Effector CD8-positive, alpha-beta T cell (primary cell): ENCODE data around the gene ADARB2.

Source experiments
- DNase-seq: peaks from one replicate; lab custom pipeline; 2025; lab: John Stamatoyannopoulos, UW

The ADARB2 gene

DNA sequence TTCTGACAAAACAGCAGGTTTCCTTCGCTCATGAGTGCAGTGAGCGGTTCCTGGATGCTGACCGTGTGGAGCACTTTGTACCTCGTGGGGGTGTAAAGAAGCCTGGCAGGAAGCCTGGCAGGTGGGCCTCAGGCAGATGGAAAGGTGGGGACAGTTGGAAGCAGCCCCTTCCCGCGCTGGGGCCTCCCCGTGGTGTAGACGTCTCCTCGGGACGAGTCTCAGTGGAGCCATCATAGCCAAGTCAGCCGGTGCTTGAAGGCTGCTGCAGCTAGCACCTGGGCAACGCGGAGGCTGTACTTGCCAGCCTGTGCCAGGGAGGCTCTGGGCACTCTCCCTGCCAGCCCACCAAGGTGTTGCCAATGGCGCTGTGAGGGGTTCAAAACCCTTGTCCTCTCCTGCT lies 526.7 kb downstream of the ADARB2 start:
- no peak for DNase-seq

GRCh38 chr10:1209355-1209979 lies 527.9 kb downstream of the ADARB2 start:
- DNase-seq: no peak

DNA sequence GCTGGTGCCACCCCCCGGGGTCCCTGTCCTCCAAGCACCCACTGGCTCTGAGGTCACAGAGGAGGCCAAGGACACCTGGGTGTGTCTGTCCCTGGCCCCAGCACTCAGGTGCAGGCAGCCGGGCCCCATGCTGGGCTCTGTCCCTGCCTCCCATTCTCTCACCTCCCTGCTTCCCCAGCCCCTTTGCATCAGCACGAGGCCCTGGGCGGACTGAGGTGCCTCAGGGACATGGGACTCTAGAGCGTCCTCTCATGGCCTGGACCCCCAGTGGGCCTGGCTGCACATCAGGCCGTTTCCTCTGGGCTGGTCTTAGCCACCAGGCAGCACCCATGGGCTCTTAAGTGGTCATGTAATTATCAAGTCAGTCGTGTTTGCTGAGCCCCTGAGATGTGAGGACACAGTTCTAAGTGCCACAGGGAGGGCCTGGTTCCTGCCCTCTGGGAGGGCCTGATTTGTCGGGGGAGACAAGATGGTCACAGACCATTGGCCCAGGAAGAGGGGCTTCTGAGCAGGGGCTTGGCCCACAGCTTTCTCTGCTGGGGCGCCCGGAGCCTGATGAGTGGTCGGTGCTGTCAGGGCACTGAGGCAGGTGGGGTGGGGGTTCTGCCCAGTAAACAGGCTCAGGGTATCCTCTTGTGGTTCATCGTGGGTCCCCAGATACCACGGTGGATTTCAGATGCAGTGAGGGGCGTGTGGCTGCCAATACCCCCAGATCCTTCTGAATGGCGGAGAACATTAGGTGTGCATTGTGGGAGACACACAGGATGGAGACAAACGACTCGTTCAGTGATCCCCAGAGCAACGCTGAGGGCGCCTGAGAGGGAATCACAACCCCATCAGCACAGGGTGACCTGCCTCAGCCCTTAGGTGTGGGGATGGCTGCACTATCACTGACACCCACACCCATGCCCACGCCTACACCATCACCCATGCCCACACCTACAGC lies 528.7 kb downstream of the ADARB2 start:
- no peak for DNase-seq

DNA sequence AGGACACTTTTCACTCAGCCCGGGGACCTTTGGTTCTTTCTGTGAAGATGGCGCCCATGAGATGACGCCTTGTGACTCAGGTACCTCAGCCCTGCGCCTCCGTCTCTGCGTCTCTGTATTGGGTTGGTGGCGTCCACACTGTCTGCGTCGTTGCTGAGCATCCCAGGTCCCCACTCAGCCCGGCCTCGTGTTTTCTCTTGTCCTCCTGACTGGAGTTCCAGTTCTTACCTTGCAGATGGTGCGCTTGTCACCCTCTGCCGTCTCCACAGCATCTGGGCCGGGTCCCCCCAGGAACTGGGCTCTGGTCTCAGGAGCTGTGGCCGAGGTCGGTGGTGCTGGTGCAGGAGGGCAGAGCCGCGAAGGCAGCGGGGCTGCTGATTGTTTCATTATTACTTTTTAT lies 530.7 kb downstream of the ADARB2 start:
- DNase-seq: no peak

- DNase-seq: no peak
Measured at GRCh38 chr10:1206101-1206500, 531.2 kb downstream of the ADARB2 start.

DNA sequence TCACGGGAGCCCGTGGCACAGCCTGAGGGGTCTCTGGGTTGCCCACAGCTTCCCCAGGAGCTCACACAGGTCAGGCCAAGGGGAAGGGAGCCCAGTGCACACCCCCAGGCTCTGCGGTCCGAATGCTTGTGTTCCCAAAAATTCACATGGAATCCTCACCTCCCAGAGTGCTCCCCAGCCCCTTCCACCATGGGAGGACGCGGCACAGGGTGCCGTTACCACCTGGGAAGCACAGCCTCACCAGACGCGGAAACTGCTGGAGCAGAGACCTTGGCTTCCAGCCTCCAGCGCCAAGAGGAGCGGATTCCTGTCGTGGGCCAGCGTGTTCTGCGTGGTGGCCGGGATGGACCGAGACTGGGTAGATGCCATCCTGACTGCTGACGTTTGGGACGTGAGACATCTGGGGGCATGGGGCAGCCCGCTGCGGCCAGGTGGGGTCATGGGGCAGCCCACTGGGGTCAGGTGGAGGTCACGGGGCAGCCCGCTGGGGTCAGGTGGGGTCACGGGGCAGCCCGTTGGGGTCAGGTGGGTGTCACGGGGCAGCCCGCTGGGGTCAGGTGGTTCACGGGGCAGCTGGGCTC lies 531.8 kb downstream of the ADARB2 start:
- no peak for DNase-seq

GRCh38 chr10:1204434-1205326 lies 532.6 kb downstream of the ADARB2 start:
- no peak for DNase-seq

DNA sequence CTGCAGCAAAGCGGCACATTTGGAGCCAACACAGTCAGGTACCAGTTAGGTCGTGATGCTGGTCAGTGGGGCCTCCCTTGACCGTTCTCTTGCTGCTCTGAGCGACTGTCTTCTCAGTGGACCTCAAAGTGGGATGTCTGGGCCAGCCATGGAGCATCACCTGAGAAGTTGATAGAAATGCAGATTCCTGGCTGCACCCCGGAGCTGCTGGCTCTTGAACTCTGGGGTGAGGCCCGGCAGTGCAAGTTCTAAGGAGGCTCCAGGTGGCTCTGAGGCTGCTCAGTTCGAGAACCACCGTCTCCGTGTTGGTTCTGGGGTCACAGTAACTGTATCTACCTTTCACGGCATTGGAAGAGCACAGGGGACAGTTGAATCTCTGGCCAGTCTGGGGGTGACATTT lies 533.6 kb downstream of the ADARB2 start:
- no peak for DNase-seq

DNA sequence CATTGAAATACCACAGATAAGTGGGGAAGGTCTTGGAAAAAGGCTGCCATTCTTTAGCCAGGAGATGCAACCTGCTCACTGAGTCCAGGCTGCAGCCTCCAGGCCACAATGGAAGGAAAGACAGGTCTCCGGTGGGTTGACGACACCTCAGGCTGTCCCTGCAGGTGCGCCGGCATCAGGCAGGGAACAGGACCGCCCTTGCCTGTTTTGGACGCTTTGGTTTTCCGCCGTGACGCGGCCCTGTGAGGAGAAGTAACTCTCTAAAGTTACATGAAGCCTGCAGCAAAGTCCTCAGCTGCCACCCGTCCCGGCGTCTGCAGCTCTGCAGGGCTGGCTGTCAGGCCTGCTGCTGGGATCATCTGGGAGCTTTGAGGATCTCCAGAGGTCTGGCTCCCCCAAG lies 534.1 kb downstream of the ADARB2 start:
- no peak for DNase-seq

DNA sequence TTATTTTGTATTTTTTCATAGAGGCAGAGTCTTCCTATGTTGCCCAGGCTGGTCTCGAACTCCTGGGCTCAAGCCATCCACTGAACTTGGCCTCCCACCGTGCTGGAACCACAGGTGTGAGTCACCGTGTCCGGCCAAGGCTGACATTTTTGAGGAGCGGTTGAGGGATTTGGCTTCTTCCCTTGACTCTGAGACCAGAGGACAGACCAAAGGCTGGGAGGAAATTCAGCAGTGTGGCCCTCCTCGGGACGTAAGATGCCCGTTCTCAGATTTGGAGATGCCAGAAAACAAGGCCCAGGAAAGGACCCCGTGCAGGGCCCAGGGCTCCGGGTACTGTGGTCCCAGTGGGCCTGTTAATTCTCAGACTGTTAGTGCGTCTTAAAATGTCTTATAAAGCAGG lies 535.0 kb downstream of the ADARB2 start:
- no peak for DNase-seq

- DNase-seq: no peak
Measured at GRCh38 chr10:1200866-1201807, 536.2 kb downstream of the ADARB2 start.

DNA sequence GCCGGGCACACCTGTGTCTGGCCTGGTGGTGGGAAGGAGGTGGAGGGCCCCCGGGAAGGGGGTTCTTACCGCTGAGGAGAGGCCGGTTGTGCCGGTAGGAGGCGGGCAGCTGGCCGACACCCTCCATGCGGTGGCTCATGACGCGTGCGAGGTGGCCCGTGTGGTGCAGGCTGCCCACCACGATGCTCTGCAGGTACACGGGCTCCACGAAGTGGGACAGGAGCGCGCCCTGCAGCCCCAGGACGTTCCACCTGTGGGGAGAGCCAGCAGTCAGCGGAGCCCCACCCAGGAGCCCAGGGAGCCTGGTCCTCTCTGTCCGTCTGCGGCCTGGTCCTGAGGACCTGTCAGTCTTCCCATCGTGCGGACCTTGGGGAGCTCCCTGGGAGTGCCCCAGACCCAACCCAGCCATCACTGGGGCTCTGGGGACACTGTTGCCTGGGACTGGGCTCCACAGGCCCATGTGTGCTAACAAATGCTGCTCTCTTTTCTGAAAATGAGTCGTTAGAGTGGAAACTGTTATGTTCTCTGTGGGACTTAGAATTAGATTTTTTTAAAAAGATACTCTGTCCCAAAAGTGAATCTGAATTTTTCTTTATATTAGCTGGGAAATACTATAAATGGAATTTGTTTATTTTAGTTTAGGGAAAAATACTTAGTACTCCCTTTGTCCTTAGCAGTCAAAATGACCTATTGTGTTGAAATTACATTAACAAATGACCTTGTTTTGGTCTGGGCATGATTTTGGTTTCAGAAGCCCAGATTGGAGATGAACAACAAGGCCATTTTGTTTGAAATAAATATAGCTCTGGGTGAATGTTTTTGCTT lies 537.2 kb downstream of the ADARB2 start:
- DNase-seq: no peak

DNA sequence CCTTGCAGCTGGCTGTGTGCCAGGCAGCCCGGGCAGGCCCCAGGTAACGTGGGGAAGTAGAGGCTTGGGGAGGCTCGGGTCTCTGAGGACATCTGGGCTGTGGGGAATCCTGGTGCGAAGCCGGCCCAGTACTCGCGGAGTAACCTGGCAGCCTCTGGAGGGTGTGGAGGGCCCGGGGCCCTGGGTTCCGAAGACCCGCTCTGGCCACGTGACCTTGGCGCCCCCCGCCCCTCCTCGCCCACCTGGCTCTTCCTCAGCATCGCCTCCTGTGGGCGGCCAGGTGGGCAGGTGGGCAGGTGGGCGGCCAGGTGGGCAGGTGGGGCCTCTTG lies 538.0 kb downstream of the ADARB2 start:
- DNase-seq: no peak

DNA sequence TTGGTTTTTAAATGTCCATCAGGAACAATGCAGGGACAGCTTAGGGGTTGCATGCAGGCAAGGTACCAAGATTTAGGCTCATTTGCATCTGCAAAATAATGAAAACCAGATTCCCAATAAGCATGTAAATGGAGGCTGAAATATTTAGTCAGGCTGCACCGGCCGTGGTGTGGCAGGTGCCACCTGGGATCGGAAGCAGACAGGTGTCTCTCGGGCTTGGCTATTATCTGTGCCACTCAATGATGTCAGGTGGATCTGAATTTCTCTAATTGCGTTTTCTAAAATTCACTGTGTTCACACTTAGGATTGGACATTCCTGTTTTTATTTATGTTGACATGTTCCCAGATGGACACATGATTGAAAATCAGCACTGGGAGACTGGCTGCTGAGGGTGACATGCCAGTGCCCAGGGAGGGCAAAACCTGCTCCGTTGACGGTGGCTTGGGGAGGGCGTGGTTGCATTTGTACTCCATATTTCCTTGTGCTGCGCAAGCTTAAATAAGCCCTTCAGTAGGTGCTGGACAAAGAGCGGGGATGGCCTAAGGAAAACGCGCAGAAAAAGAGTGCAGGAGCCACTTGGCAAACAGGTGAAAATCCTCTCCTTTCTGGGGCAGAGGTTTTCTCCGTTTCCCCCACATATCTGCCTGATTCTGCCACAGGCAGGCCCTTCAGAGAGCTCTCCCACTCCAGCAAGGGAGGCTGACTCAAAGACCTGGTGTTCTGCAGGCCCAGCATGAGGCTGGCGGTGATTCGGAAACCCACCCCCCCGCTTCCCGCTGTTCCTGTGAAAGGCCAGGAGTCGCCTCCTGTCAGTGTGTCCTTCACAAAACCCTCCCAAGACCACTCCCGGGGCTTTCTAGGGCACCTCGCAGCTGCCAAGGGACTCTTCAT lies 538.6 kb downstream of the ADARB2 start:
- no peak for DNase-seq

DNA sequence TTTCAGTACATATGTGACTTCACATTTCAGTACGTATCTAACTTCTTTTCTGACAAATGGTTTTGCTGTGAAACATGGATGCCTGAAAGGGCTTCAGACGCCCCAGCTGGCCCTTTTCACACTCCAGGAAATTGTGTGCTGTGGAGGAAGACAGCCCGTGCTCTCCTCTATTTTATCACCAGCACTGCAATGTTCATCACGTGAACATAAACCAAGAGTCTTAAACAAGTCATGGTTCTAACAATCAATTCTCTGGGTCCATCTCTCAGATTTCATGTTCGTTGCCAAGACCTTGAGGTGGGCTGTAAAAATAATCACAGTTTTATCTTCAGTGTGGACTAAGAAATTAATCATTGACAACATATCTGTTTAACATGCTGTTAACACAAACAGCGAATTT lies 539.9 kb downstream of the ADARB2 start:
- no peak for DNase-seq

- no peak for DNase-seq
Measured at GRCh38 chr10:1196656-1197055, 540.7 kb downstream of the ADARB2 start.

DNA sequence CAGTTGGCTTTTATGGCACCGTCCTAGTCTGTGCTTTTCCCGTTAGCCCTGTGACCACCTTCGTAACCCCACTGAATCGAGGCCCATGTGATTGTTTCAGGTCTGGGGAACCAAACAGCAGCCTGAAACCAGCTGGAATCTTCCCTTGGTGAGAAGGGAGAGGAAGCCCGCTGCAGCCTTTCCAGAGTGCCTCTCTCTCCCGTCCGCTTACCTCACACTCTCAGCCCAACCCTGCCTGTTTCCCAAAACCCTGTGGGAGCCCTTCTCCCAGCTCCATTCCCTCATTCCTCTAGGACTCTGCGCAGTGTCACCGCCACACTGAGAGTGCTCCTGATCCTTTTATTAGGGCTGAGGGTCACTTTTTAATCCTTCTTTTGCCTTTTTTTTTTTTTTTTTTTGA lies 541.5 kb downstream of the ADARB2 start:
- no peak for DNase-seq

DNA sequence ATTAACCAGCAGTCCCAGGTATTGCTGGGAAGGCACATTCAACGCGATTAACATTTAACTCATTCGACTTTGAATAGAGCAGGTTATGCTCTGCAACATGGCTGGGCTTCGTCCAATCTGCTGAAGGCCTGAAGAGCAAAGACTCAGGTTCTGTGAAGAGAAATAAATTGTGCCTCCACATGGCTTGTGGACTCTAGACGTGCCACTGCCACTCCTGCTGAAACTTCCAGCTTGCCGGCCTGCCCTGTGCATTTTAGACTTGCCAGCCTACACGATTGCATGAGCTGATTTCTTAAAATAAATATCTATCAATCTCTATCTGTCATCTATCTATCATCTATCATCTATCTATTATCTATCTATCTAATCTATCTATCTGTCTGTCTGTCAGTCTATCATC lies 543.2 kb downstream of the ADARB2 start:
- no peak for DNase-seq

DNA sequence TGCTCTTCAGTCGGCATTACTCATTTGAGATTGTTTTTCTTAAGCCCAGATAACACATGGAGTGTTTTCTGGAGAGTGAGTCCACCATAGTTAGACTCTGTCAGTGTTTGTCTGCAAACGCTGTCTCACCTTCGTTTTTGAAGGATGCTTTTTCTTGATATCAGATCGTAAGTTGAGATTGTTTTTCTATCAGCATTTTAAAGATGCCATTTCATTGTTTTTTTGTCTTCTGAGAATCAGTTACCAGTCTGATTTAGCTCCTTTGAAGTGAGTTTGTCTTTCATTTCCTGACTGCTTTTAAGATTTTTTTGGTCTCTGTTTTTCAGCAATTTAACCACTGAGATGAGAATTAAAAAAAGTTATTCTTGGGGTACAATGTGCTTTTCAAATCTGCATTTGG lies 543.8 kb downstream of the ADARB2 start:
- DNase-seq: no peak
